Measurements from ENCODE around the gene NABP1. TPM values are rescaled to one million over a fixed set of nuclear protein-coding genes. Genes with fewer than 3 reads are reported as not detected.

Gene NABP1
- total RNA-seq, 1 experiment from 2014 or later, result 38.7 TPM

GRCh38 chr2:191696966-191697365 is 19.0 kb downstream of the NABP1 start:
- intact Hi-C loops (cut with micrococcal nuclease; ENCODE audit: unreplicated experiment) (no loop called here), in situ Hi-C loops (cut with HindIII; ENCODE audit: low pct_unique_long_range_greater_than_20kb, low sequenced_read_pairs) (loop anchor here (25.0 kb wide), 1 partner anchor 135 kb away; no protein-coding TSS in a partner anchor)
- POLR2A ChIA-PET, result no interaction called here
- no peak overlapping the region for H3K27ac ChIP-seq (ENCODE audit: low read length)
- BruUV-seq (replicated peaks), result no TSS peak
- peaks cover 3% of the 10 kb centered on the region; the same call in 1 of the 2 replicates for H3K27me3 ChIP-seq (ENCODE audit: control insufficient read depth, insufficient read depth, low read length)
- DNase-seq (ENCODE audit: low read depth, low spot score) (no peak), ATAC-seq (no peak)
- H3K9me3 ChIP-seq (ENCODE audit: control insufficient read depth, insufficient read depth, low read depth, low read length), result no peaks in the 10 kb centered on the region
- CTCF ChIA-PET, result interaction anchor here (0.6 kb wide), 1 partner anchor 8 kb away, joined by 4 read pairs; no protein-coding TSS in a partner anchor
- no peaks in the 10 kb centered on the region for H3K4me1 ChIP-seq (ENCODE audit: control insufficient read depth, insufficient read depth, low read length)
- no peak overlapping the region for H3K4me3 ChIP-seq (ENCODE audit: low read depth in 2 of 2, low read length in 2 of 2)
- TF ChIP-seq TCF7L2 (IDR thresholded peaks at IDR 0.05; ENCODE audit: low read depth, low read length) (no peak), CTCF (IDR thresholded peaks at IDR 0.05) (no peak), POLR2AphosphoS5 (IDR thresholded peaks at IDR 0.05; ENCODE audit: low read depth, low read length) (no peak), REST (IDR thresholded peaks at IDR 0.05; ENCODE audit: insufficient read depth in 1 of 2, low read depth in 2 of 2, low read length in 1 of 2) (no peak), SIN3A (IDR thresholded peaks at IDR 0.05; ENCODE audit: borderline replicate concordance, insufficient read depth, low read depth, low read length) (no peak)
- no peaks in the 10 kb centered on the region for H3K36me3 ChIP-seq (ENCODE audit: control insufficient read depth, insufficient read depth, low read length)

- intact Hi-C loops (cut with micrococcal nuclease; ENCODE audit: unreplicated experiment), result no loop called here
- POLR2A ChIA-PET, result no interaction called here
Measured at GRCh38 chr2:191697870-191698269, 19.9 kb downstream of the NABP1 start.

More at GRCh38 chr2:191697870-191698269, 19.9 kb downstream of the NABP1 start:
- CTCF ChIA-PET, result no interaction called here
- TF ChIP-seq CTCF (IDR thresholded peaks at IDR 0.05) (no peak), REST (IDR thresholded peaks at IDR 0.05; ENCODE audit: insufficient read depth in 1 of 2, low read depth in 2 of 2, low read length in 1 of 2) (no peak), SIN3A (IDR thresholded peaks at IDR 0.05; ENCODE audit: borderline replicate concordance, insufficient read depth, low read depth, low read length) (no peak), POLR2AphosphoS5 (IDR thresholded peaks at IDR 0.05; ENCODE audit: low read depth, low read length) (no peak), TCF7L2 (IDR thresholded peaks at IDR 0.05; ENCODE audit: low read depth, low read length) (no peak)
- peaks cover 3% of the 10 kb centered on the region; the same call in 1 of the 2 replicates for H3K27me3 ChIP-seq (ENCODE audit: control insufficient read depth, insufficient read depth, low read length)
- in situ Hi-C loops (cut with HindIII; ENCODE audit: low pct_unique_long_range_greater_than_20kb, low sequenced_read_pairs), result loop anchor here (25.0 kb wide), 1 partner anchor 136 kb away; no protein-coding TSS in a partner anchor
- no peak for DNase-seq (ENCODE audit: low read depth, low spot score)
- H3K36me3 ChIP-seq (ENCODE audit: control insufficient read depth, insufficient read depth, low read length), result no peaks in the 10 kb centered on the region
- H3K4me3 ChIP-seq (ENCODE audit: low read depth in 2 of 2, low read length in 2 of 2), result no peak overlapping the region
- no peak for ATAC-seq
- no peaks in the 10 kb centered on the region for H3K9me3 ChIP-seq (ENCODE audit: control insufficient read depth, insufficient read depth, low read depth, low read length)
- BruUV-seq (replicated peaks), result no TSS peak
- H3K4me1 ChIP-seq (ENCODE audit: control insufficient read depth, insufficient read depth, low read length), result no peaks in the 10 kb centered on the region
- H3K27ac ChIP-seq (ENCODE audit: low read length), result no peak overlapping the region
